Suprapubic skin (tissue), 4 donors: Measurements from ENCODE around the gene BIRC2. TPM values are rescaled to one million over a fixed set of nuclear protein-coding genes. Genes with fewer than 3 reads are reported as not detected.

Experiments used
- DNase-seq, 2 donors: peaks; one replicate each; pipeline ENCODE4 v3.0.0-alpha.2; 2019; ENCODE audit warnings: low spot score in 2 of 2
- H3K27ac ChIP-seq: fragments of 200-600 bp; sonication (generic); one replicate; pipeline ENCODE4 v1.5.1; 2019
- H3K27me3 ChIP-seq: fragments of 200-600 bp; sonication (generic); one replicate; pipeline ENCODE4 v1.5.1; 2019
- H3K36me3 ChIP-seq: fragments of 200-600 bp; sonication (generic); one replicate; pipeline ENCODE4 v1.5.1; 2019
- H3K4me1 ChIP-seq: fragments of 200-600 bp; sonication (generic); one replicate; pipeline ENCODE4 v1.5.1; 2019
- H3K4me3 ChIP-seq: fragments of 200-600 bp; sonication (generic); one replicate; pipeline ENCODE4 v1.5.1; 2019; ENCODE audit warnings: mild to moderate bottlenecking
- H3K9me3 ChIP-seq: fragments of 200-600 bp; sonication (generic); one replicate; pipeline ENCODE4 v1.5.1; 2019
- EP300 ChIP-seq: sonication (generic); formaldehyde crosslinking; IDR thresholded peaks from one replicate; pipeline ENCODE4 v1.6.1; 2017; ENCODE audit warnings: antibody characterized with exemption
- POLR2A ChIP-seq, 2 donors: fragments of 450-650 bp; IDR thresholded peaks; one replicate each; pipeline ENCODE4 v1.6.1; 2017; ENCODE audit warnings: antibody characterized with exemption in 2 of 2, mild to moderate bottlenecking in 2 of 2, moderate library complexity in 2 of 2
- POLR2AphosphoS5 ChIP-seq, 3 donors: sonication (generic); formaldehyde crosslinking; IDR thresholded peaks; one replicate each; pipeline ENCODE4 v1.6.1; 2017; ENCODE audit warnings: antibody characterized with exemption in 3 of 3
- WGBS: methylation state at CpG from one replicate; pipeline ENCODE4 v1.1.5; 2018; 5-methylcytosine and 5-hydroxymethylcytosine counted together
- total RNA-seq, 4 donors: library from RNA; depleted of rRNA; stranded (reverse); fragments of >200 nt; gene quantifications; one replicate each; pipeline ENCODE4 v1.1.0, GENCODE V29; 2016
- TF ChIP-seq, protein P1 (sequence below), 2 donors: fragments of 200-600 bp in 1 of 2; fragments of 450-650 bp in 1 of 2; sonication (generic) in 1 of 2; IDR thresholded peaks; one replicate each; pipeline ENCODE4 v1.5.1; 2016 to 2019; ENCODE audit warnings: antibody characterized with exemption in 2 of 2, mild to moderate bottlenecking in 1 of 2, moderate library complexity in 1 of 2

The BIRC2 gene
- total RNA-seq, 4 donors from 2014 or later, result 56.9 to 76.5 (median 64.6) TPM

GRCh38 chr11:102322560-102322959, 24.5 kb upstream of the BIRC2 start:
- Histone ChIP-seq H3K4me1 (peaks cover 27% of the 10 kb centered on the region), H3K4me3 (no peak overlapping the region), H3K9me3 (no peaks in the 10 kb centered on the region), H3K27me3 (no peaks in the 10 kb centered on the region), H3K36me3 (no peaks in the 10 kb centered on the region), H3K27ac (no peak overlapping the region)
- no peak for TF ChIP-seq EP300
- no peak for TF ChIP-seq POLR2AphosphoS5 (IDR thresholded peaks at IDR 0.05)
- TF ChIP-seq, protein P1, sequence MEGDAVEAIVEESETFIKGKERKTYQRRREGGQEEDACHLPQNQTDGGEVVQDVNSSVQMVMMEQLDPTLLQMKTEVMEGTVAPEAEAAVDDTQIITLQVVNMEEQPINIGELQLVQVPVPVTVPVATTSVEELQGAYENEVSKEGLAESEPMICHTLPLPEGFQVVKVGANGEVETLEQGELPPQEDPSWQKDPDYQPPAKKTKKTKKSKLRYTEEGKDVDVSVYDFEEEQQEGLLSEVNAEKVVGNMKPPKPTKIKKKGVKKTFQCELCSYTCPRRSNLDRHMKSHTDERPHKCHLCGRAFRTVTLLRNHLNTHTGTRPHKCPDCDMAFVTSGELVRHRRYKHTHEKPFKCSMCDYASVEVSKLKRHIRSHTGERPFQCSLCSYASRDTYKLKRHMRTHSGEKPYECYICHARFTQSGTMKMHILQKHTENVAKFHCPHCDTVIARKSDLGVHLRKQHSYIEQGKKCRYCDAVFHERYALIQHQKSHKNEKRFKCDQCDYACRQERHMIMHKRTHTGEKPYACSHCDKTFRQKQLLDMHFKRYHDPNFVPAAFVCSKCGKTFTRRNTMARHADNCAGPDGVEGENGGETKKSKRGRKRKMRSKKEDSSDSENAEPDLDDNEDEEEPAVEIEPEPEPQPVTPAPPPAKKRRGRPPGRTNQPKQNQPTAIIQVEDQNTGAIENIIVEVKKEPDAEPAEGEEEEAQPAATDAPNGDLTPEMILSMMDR (IDR thresholded peaks at IDR 0.05), result no peak
- no peak for TF ChIP-seq POLR2A (IDR thresholded peaks at IDR 0.05)
- no peak for DNase-seq
- 47% methylated on average over 2 of the region's 2 CpGs for WGBS

DNA sequence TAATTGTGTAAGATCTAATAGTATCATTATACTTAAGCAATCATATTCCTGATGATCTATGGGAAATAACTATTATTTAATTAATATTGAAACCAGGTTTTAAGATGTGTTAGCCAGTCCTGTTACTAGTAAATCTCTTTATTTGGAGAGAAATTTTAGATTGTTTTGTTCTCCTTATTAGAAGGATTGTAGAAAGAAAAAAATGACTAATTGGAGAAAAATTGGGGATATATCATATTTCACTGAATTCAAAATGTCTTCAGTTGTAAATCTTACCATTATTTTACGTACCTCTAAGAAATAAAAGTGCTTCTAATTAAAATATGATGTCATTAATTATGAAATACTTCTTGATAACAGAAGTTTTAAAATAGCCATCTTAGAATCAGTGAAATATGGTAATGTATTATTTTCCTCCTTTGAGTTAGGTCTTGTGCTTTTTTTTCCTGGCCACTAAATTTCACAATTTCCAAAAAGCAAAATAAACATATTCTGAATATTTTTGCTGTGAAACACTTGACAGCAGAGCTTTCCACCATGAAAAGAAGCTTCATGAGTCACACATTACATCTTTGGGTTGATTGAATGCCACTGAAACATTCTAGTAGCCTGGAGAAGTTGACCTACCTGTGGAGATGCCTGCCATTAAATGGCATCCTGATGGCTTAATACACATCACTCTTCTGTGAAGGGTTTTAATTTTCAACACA, 23.3 kb upstream of the BIRC2 start:
- TF ChIP-seq POLR2A (IDR thresholded peaks at IDR 0.05), result no peak
- 79% methylated on average over 1 of the region's 1 CpG for WGBS
- H3K27me3 ChIP-seq, result no peaks in the 10 kb centered on the region
- H3K9me3 ChIP-seq, result no peaks in the 10 kb centered on the region
- peaks cover 18% of the 10 kb centered on the region for H3K4me1 ChIP-seq
- H3K36me3 ChIP-seq, result peaks cover 5% of the 10 kb centered on the region
- DNase-seq, result no peak
- no peak overlapping the region for H3K4me3 ChIP-seq
- H3K27ac ChIP-seq, result no peak overlapping the region

- Histone ChIP-seq H3K4me3 (no peak overlapping the region), H3K27ac (no peak overlapping the region), H3K9me3 (no peaks in the 10 kb centered on the region), H3K4me1 (peaks cover 8% of the 10 kb centered on the region), H3K27me3 (no peaks in the 10 kb centered on the region), H3K36me3 (peaks cover 15% of the 10 kb centered on the region)
- DNase-seq, result no peak
- TF ChIP-seq EP300, result no peak
- TF ChIP-seq, protein P1 (IDR thresholded peaks at IDR 0.05), result no peak
- TF ChIP-seq POLR2A (IDR thresholded peaks at IDR 0.05), result no peak
- no peak for TF ChIP-seq POLR2AphosphoS5 (IDR thresholded peaks at IDR 0.05)
- WGBS, result 64% methylated on average over 3 of the region's 3 CpGs
Measured at GRCh38 chr11:102325088-102325487, 21.9 kb upstream of the BIRC2 start.

DNA sequence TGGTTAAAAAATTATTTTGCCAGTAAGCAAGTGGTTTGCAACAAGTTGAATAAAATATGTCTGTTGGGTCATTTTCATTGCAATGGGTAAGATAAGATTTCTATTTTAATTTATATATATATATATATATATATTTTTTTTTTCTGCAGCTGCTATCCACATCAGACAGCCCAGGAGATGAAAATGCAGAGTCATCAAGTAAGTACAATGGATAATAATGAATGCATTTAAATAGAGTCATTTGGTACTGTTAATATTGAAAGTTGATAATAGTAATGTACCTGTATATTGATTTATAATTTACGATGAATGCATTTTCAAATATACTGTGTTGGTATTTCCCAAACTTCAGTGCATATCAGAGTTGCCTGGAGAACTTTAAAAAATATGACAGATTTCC, 18.3 kb upstream of the BIRC2 start:
- H3K4me3 ChIP-seq, result no peak overlapping the region
- no peak for DNase-seq
- TF ChIP-seq POLR2AphosphoS5 (IDR thresholded peaks at IDR 0.05), result no peak
- TF ChIP-seq, protein P1 (IDR thresholded peaks at IDR 0.05), result no peak
- TF ChIP-seq EP300, result no peak
- TF ChIP-seq POLR2A (IDR thresholded peaks at IDR 0.05), result no peak
- H3K36me3 ChIP-seq, result peaks cover 22% of the 10 kb centered on the region
- H3K27me3 ChIP-seq, result no peaks in the 10 kb centered on the region
- H3K27ac ChIP-seq, result no peak overlapping the region
- no peaks in the 10 kb centered on the region for H3K4me1 ChIP-seq
- H3K9me3 ChIP-seq, result no peaks in the 10 kb centered on the region
- 96% methylated on average over 1 of the region's 1 CpG for whole genome bisulfite sequencing

DNA sequence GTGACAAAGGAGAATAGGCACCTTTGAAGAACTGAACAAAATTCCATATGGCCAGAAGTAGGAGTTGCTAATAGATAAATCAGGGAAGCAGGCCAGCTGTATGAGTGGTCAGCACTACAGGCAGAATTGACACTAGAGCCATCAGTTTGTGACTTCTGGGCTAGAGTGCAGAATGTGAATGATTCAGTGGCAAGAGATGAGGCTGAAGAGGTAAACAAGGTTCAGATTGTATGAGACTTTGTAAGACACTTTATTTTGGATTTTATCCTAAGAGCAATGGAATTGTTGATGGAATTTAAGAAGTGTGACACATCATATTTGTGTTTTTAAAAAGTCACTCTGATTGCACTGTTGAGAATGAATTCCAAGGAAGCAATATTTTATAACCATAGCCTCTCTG, 16.8 kb upstream of the BIRC2 start:
- no peak for TF ChIP-seq EP300
- TF ChIP-seq, protein P1 (IDR thresholded peaks at IDR 0.05), result no peak
- no peak for TF ChIP-seq POLR2A (IDR thresholded peaks at IDR 0.05)
- no peak for TF ChIP-seq POLR2AphosphoS5 (IDR thresholded peaks at IDR 0.05)
- Histone ChIP-seq H3K36me3 (peaks cover 25% of the 10 kb centered on the region), H3K4me3 (no peak overlapping the region), H3K9me3 (no peaks in the 10 kb centered on the region), H3K27me3 (no peaks in the 10 kb centered on the region), H3K4me1 (no peaks in the 10 kb centered on the region), H3K27ac (no peak overlapping the region)
- DNase-seq, result no peak

GRCh38 chr11:102331341-102331740, 15.7 kb upstream of the BIRC2 start:
- TF ChIP-seq, protein P1 (IDR thresholded peaks at IDR 0.05), result no peak
- TF ChIP-seq POLR2A (IDR thresholded peaks at IDR 0.05) (no peak), EP300 (no peak), POLR2AphosphoS5 (IDR thresholded peaks at IDR 0.05) (no peak)
- Histone ChIP-seq H3K36me3 (peaks cover 25% of the 10 kb centered on the region), H3K9me3 (no peaks in the 10 kb centered on the region), H3K4me3 (no peak overlapping the region), H3K4me1 (no peaks in the 10 kb centered on the region), H3K27ac (no peak overlapping the region), H3K27me3 (no peaks in the 10 kb centered on the region)
- no peak for DNase-seq
- 82% methylated on average over 2 of the region's 2 CpGs for WGBS
